GM19043 (cell line): ENCODE measurements around the gene NDUFS7.
"Not testable (repeated sequence)": the region's sequence is repeated elsewhere in the genome, so short reads cannot be mapped to it uniquely, and the experiment has no call there.

Experiments used
- ATAC-seq: cut with Tn5 transposase; IDR thresholded peaks from one replicate; pipeline ENCODE4 v1.9.1; 2021; ENCODE audit warnings: low read depth; ENCODE audit not compliant: unreplicated experiment

NDUFS7 gene

GRCh38 chr19:1416014-1416841 lies 32.5 kb downstream of the NDUFS7 start:
- ATAC-seq = no peak

GRCh38 chr19:1417145-1417544 lies 33.4 kb downstream of the NDUFS7 start:
- no peak for ATAC-seq

- ATAC-seq = no peak
These were observed 34.2 kb downstream of the NDUFS7 start for GRCh38 chr19:1417681-1418495.

DNA sequence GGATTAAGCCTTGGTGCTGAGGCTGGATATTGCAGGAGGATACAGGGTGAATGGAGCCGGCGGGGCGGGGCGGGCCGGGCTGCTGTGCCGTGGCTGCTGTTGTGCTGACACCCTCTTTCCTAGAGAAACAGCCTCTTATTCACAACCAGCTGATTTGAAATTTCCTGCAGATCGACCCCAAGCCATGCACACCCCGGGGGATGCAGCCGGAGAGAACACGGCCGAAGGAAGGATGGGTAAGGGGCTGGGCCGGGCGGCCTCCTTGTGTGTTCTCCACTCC lies 34.7 kb downstream of the NDUFS7 start:
- ATAC-seq = no peak

- no peak for ATAC-seq
These were observed 35.4 kb downstream of the NDUFS7 start for GRCh38 chr19:1418951-1419738.

DNA sequence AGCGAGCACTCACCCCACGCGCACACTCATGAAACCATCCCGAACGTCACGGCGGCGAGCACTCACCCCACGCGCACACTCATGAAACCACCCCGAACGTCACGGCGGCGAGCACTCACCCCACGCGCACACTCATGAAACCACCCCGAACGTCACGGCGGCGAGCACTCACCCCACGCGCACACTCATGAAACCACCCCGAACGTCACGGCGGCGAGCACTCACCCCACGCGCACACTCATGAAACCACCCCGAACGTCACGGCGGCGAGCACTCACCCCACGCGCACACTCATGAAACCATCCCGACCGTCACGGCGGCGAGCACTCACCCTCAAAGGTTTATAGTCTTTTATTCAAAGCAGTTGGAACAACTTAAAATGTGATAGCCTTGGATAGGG lies 36.4 kb downstream of the NDUFS7 start:
- ATAC-seq = not testable (repeated sequence)

- ATAC-seq = no peak
These were observed 36.9 kb downstream of the NDUFS7 start for GRCh38 chr19:1420590-1420989.

GRCh38 chr19:1421218-1421957 lies 37.7 kb downstream of the NDUFS7 start:
- ATAC-seq = no peak

DNA sequence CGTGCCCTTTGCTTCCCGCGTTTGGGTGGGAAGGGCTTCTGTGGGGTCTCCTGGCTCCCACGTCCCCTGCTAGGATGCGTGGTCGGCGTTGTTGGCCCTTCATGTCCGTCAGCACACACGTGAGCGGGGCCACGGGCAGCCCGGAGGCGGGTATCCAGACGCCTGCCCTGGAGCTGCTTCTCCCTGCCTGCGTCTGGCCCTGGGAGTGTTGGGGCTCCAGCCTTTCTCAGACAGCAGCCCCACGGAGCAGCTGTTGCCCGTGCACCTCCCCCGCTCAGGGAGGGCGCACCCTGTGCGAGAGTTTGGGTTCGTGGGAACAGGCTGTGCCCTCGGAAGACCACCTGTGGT lies 38.2 kb downstream of the NDUFS7 start:
- no peak for ATAC-seq

GRCh38 chr19:1422360-1422759 lies 38.7 kb downstream of the NDUFS7 start:
- no peak for ATAC-seq

DNA sequence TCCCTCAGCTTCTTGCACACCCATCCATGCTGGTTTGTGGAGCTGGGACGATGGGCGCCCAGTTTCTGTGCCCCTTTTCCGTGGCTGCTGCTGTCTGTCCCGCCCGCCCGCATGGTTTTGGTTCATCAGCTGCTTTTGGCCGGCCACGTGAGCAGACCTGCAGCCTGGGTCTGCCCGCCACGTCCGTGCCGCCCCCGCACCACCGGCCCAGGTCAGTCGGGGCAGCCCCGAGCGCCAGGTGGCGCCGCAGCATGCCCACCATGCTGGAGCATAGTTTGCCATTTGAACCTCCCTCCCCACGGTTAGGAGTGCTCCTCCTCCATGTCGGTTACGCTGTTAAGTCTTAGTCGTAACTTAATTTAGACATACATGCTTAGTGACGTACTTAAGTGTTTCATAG lies 39.2 kb downstream of the NDUFS7 start:
- ATAC-seq = no peak

DNA sequence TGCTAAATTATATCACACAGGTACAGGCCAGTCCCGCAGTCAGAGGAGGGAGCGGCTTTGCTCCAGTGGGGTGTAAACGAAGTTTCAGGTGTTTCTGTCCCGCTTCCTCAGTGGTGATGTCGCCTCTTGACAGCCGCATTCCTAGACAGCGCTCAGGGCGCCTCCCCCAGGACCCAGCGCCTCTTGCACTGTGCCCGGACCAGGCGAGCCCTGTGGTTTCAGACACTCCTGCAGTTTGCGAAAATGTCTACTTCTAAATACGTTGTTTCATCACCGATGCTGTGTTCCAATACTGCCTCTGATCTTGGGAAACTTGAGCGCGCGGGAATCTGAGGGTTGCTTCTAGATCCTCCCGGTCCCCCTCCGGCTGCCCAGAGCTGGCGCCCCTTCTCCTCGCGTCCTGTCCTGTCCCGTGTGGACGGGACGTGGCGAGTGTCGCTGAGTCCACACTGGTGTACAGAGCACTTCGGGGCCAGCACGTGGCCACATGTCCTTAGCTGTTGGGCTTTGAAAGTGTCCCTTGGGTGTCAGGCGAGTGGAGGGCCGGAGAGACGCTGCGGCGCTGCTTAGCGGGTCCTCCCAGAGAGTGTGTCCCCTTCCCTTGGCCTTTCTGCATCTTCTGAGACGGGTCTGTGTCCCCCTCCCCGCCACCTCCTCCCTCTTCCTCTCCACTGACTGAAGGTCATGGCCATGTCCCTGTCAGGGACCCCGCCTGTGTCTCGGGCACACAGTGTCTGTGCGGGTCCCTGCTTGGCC lies 39.9 kb downstream of the NDUFS7 start:
- ATAC-seq = no peak

- ATAC-seq = no peak
These were observed 40.7 kb downstream of the NDUFS7 start for GRCh38 chr19:1424192-1424955.

GRCh38 chr19:1425102-1425837 lies 41.6 kb downstream of the NDUFS7 start:
- ATAC-seq = no peak

GRCh38 chr19:1425902-1426301 lies 42.2 kb downstream of the NDUFS7 start:
- no peak for ATAC-seq

- ATAC-seq = no peak
These were observed 43.0 kb downstream of the NDUFS7 start for GRCh38 chr19:1426736-1427135.

GRCh38 chr19:1427221-1427920 lies 43.7 kb downstream of the NDUFS7 start:
- no peak for ATAC-seq
